T-cell (primary cell): Measurements from ENCODE around the gene FMN1. TPM values are rescaled to one million over a fixed set of nuclear protein-coding genes. Genes with fewer than 3 reads are reported as not detected.

Experiments used
- ATAC-seq, 4 experiments: fragments of 200-7000 bp in 3 of 4; fragments of 150-1000 bp in 1 of 4; cut with Tn5 transposase; replicated peaks in 1 of 4; 1 replicate in 3 of 4; 2 replicates in 1 of 4; pipeline ENCODE4 v1.10.0; 2021; ENCODE audit warnings: moderate library complexity in 3 of 4, mild to moderate bottlenecking in 2 of 4, moderate number of reproducible peaks in 1 of 4
- CTCF ChIA-PET, 2 donors: fragments of 300-600 bp; sonication (Branson Sonifier 250); formaldehyde crosslinking; loops; one replicate each; lab custom pipeline; 2022; ENCODE audit warnings: antibody characterized with exemption in 2 of 2; lab: Charles Lee
- POLR2A ChIA-PET, 2 donors: fragments of 300-600 bp; sonication (Branson Sonifier 250); formaldehyde crosslinking; loops; one replicate each; lab custom pipeline; 2022; ENCODE audit warnings: antibody characterized with exemption in 2 of 2; lab: Charles Lee
- DNase-seq, 35 experiments: peaks; one replicate each; pipeline versions ENCODE4 v3.0.0 to v3.0.0-alpha.2; 2013 to 2023
- H3K27ac ChIP-seq: one replicate; pipeline ENCODE4 v1.5.1; 2013; ENCODE audit warnings: low read length
- H3K27me3 ChIP-seq, 2 experiments: replicated peaks in 1 of 2; 1 replicate in 1 of 2; 2 replicates in 1 of 2; pipeline versions ENCODE4 v1.6.1 to v1.7.0; 2013; ENCODE audit warnings: low read length in 1 of 2, mixed read lengths in 1 of 2; ENCODE audit not compliant: control insufficient read depth in 2 of 2, insufficient read depth in 2 of 2; ENCODE audit errors: extremely low read depth in 1 of 2
- H3K36me3 ChIP-seq, 2 donors: 1 replicate in 1 of 2; 2 replicates in 1 of 2; pipeline versions ENCODE4 v1.6.1 to v1.7.0; 2013; ENCODE audit warnings: low read length in 1 of 2; ENCODE audit not compliant: control insufficient read depth in 2 of 2, insufficient read depth in 1 of 2; ENCODE audit errors: extremely low read depth in 1 of 2
- H3K4me1 ChIP-seq, 2 experiments: 1 replicate in 1 of 2; 2 replicates in 1 of 2; pipeline versions ENCODE4 v1.6.1 to v1.7.0; 2013; ENCODE audit warnings: low read length in 2 of 2, mixed read lengths in 1 of 2; ENCODE audit not compliant: insufficient read depth in 2 of 2, control insufficient read depth in 1 of 2; ENCODE audit errors: extremely low read depth in 1 of 2
- H3K4me3 ChIP-seq, 2 donors: 1 replicate in 1 of 2; 2 replicates in 1 of 2; pipeline versions ENCODE4 v1.5.1 to v1.7.0; 2013; ENCODE audit warnings: mild to moderate bottlenecking in 2 of 2, low read length in 1 of 2, moderate library complexity in 1 of 2; ENCODE audit not compliant: control insufficient read depth in 1 of 2; ENCODE audit errors: extremely low read depth in 1 of 2
- H3K9me3 ChIP-seq: 2 replicates; pipeline ENCODE4 v1.7.0; 2013
- H3K27ac Mint-ChIP-seq, 2 donors: one replicate each; pipeline ENCODE4 v1.8.0; 2020 to 2021; ENCODE audit warnings: mild to moderate bottlenecking in 2 of 2, mixed read lengths in 2 of 2
- H3K27me3 Mint-ChIP-seq, 2 donors: one replicate each; pipeline ENCODE4 v1.8.0; 2021 to 2022; ENCODE audit warnings: mixed read lengths in 2 of 2
- H3K36me3 Mint-ChIP-seq: one replicate; pipeline ENCODE4 v1.8.0; 2021; ENCODE audit warnings: mixed read lengths
- H3K4me1 Mint-ChIP-seq, 3 donors: one replicate each; pipeline ENCODE4 v1.8.0; 2020 to 2022; ENCODE audit warnings: mixed read lengths in 3 of 3, mild to moderate bottlenecking in 1 of 3
- H3K4me3 Mint-ChIP-seq, 3 donors: one replicate each; pipeline ENCODE4 v1.8.0; 2020 to 2022; ENCODE audit warnings: mild to moderate bottlenecking in 3 of 3, mixed read lengths in 3 of 3, moderate library complexity in 3 of 3
- H3K9me3 Mint-ChIP-seq, 3 donors: one replicate each; pipeline ENCODE4 v1.8.0; 2020 to 2022; ENCODE audit warnings: mixed read lengths in 3 of 3
- WGBS: methylation state at CpG from one replicate; pipeline ENCODE4 v1.1.5; 2013; ENCODE audit warnings: missing lambda C conversion rate; ENCODE audit not compliant: insufficient coverage; 5-methylcytosine and 5-hydroxymethylcytosine counted together
- total RNA-seq, 35 experiments: library from RNA in 6 of 35; stranded (reverse) in 6 of 35; fragments of 120-200 nt in 1 of 35; gene quantifications; one replicate each; pipeline versions ENCODE4 v1.2.1 to v1.2.4 and lab custom pipeline; 2013 to 2026

Gene FMN1
- total RNA-seq, 5 donors from 2014 or later (not counting 1 experiment from before 2014, with no cell fraction given): 0.20 to 22.4 (median 14.9) TPM

DNA sequence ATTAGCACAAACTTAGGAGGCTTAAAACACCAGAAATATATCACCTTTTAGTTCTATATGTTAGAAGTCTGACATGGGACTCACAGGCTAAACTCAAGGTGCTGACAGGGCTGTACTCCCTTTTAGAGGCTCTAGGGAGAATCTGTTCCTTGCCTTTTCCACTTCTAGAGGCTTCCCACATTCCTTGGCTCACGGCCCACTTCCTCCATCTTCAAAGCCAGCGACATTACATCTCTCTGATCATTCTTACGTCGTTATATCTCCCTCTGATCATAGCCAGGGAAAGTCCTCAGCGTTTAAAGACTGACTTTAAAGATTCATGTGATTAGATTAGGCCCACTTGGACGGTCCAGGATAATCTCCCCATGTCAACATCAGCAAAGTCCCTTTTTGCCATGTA is 310.4 kb downstream of the FMN1 start:
- no peak overlapping the region for H3K4me3 ChIP-seq
- no peak for ATAC-seq
- H3K4me1 Mint-ChIP-seq: no peaks in the 10 kb centered on the region
- H3K9me3 ChIP-seq: no peaks in the 10 kb centered on the region
- no peaks in the 10 kb centered on the region for H3K4me1 ChIP-seq
- no peak overlapping the region for H3K4me3 Mint-ChIP-seq
- no peaks in the 10 kb centered on the region for H3K36me3 Mint-ChIP-seq
- no peak overlapping the region for H3K27ac ChIP-seq
- no peaks in the 10 kb centered on the region for H3K9me3 Mint-ChIP-seq
- WGBS: 56% methylated on average over 5 of the region's 6 CpGs
- H3K27me3 ChIP-seq: peaks cover 0 to 3% of the 10 kb centered on the region in 2 experiments
- H3K36me3 ChIP-seq: no peaks in the 10 kb centered on the region
- CTCF ChIA-PET: no interaction called here
- no peak for DNase-seq
- no peak overlapping the region for H3K27ac Mint-ChIP-seq
- no peaks in the 10 kb centered on the region for H3K27me3 Mint-ChIP-seq
- POLR2A ChIA-PET: no interaction called here

DNA sequence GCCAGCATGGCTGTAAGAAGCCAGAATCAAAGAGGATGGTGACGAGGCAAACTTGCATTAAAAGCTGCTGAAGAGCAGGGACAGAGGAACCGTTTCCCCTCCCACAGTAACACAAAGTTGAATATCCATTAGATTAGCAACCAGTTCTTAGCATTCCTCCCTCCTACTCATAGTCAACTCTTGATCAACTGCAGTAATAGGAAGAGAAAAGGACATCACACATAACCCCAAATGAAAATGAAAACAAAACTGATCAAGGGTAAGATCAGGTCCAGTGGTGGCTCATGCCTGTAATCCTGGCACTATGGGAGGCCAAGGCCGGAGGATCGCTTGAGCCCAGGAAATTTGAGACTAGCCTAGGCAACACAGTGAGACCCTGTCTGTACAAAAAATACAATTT is 311.6 kb downstream of the FMN1 start:
- Histone ChIP-seq H3K4me1 (no peaks in the 10 kb centered on the region), H3K9me3 (no peaks in the 10 kb centered on the region), H3K27me3 (peaks cover 0 to 3% of the 10 kb centered on the region in 2 experiments), H3K27ac (no peak overlapping the region), H3K4me3 (no peak overlapping the region), H3K36me3 (no peaks in the 10 kb centered on the region)
- ChIA-PET CTCF (no interaction called here), POLR2A (no interaction called here)
- Mint-ChIP-seq H3K4me1 (no peaks in the 10 kb centered on the region), H3K27ac (no peak overlapping the region), H3K36me3 (no peaks in the 10 kb centered on the region), H3K4me3 (no peak overlapping the region), H3K27me3 (no peaks in the 10 kb centered on the region), H3K9me3 (no peaks in the 10 kb centered on the region)
- ATAC-seq (no peak), DNase-seq (no peak)
- WGBS: no CpG with 5 or more reads among the region's 4 CpGs

DNA sequence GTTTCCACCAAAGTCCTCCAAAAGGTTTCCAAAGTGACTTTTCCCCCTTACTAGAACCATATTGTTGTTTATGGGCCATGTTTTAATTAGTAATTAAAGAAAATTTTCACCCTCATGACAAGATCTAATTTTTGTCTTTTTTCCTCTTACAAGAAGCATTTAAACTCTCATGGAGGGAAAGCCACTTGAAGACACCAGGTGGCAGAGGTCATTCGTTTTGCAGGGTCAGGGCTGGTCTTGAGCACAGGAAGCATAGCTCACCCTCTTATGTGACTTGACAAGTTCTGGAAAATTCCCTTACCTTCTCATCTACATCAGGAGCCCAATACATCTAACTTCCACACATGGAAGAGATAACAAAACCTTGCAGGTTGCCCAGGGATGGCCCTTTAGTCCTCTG is 313.0 kb downstream of the FMN1 start:
- Histone ChIP-seq H3K27me3 (peaks cover 0 to 2% of the 10 kb centered on the region in 2 experiments), H3K36me3 (no peaks in the 10 kb centered on the region), H3K4me3 (no peak overlapping the region), H3K9me3 (no peaks in the 10 kb centered on the region), H3K27ac (no peak overlapping the region), H3K4me1 (no peaks in the 10 kb centered on the region)
- Mint-ChIP-seq H3K27ac (no peak overlapping the region), H3K27me3 (no peaks in the 10 kb centered on the region), H3K4me1 (no peaks in the 10 kb centered on the region), H3K9me3 (no peaks in the 10 kb centered on the region), H3K36me3 (no peaks in the 10 kb centered on the region), H3K4me3 (no peak overlapping the region)
- ChIA-PET POLR2A (no interaction called here), CTCF (no interaction called here)
- no peak for ATAC-seq
- WGBS: no CpG with 5 or more reads among the region's 1 CpG
- DNase-seq: no peak

DNA sequence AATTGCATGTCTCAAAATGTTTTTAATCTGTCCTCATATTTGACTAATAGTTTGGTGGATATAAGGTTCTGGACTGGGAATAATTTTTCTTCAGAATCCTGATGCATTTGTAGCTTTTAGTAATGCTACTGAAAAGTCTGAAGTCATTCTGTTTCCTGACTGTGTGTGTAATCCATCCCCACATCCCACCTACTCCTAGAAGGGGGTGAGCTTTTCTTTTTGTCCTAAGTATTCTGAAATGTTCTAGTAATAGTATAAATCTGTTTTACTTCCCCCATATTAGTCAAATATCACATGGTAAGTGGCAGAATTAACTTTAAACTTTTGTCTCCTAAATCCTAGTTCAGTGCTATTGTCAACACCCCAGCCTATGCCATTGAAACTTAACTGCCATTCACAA is 313.9 kb downstream of the FMN1 start:
- CTCF ChIA-PET: no interaction called here
- DNase-seq (no peak), ATAC-seq (no peak)
- Histone ChIP-seq H3K27ac (no peak overlapping the region), H3K9me3 (no peaks in the 10 kb centered on the region), H3K4me3 (no peak overlapping the region), H3K36me3 (no peaks in the 10 kb centered on the region), H3K4me1 (no peaks in the 10 kb centered on the region), H3K27me3 (no peaks in the 10 kb centered on the region)
- Mint-ChIP-seq H3K4me3 (no peak overlapping the region), H3K36me3 (no peaks in the 10 kb centered on the region), H3K4me1 (no peaks in the 10 kb centered on the region), H3K9me3 (no peaks in the 10 kb centered on the region), H3K27ac (no peak overlapping the region), H3K27me3 (no peaks in the 10 kb centered on the region)
- POLR2A ChIA-PET: interaction anchor here in 1 of 2 donors (0.6 kb wide), 1 partner anchor 460 kb away, joined by 3 read pairs; no protein-coding TSS in a partner anchor

DNA sequence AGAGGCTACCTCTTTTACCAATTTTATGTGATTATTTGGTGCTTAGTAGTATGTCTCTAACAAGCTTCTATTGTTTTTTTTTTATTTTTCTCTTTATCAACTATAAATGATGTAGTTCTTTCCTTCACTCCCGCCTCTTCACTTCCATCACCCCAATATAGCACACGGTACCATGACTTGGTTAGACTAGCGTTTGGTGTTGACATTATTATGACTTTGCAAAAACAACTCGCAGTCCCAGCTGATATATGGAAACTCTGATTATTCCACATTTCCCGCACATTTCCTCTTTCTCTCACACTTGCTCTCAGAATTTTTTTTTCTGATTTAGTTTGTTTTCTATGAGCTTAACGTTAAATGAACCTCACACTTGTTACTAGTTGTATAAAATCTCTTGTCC is 314.5 kb downstream of the FMN1 start:
- Mint-ChIP-seq H3K9me3 (no peaks in the 10 kb centered on the region), H3K27ac (no peak overlapping the region), H3K27me3 (no peaks in the 10 kb centered on the region), H3K4me3 (no peak overlapping the region), H3K4me1 (no peaks in the 10 kb centered on the region), H3K36me3 (no peaks in the 10 kb centered on the region)
- DNase-seq (no peak), ATAC-seq (no peak)
- no CpG with 5 or more reads among the region's 6 CpGs for WGBS
- Histone ChIP-seq H3K27ac (no peak overlapping the region), H3K9me3 (no peaks in the 10 kb centered on the region), H3K27me3 (no peaks in the 10 kb centered on the region), H3K4me1 (no peaks in the 10 kb centered on the region), H3K36me3 (no peaks in the 10 kb centered on the region), H3K4me3 (no peak overlapping the region)
- CTCF ChIA-PET: no interaction called here
- POLR2A ChIA-PET: interaction anchor here in 1 of 2 donors (0.6 kb wide), 1 partner anchor 460 kb away, joined by 3 read pairs; no protein-coding TSS in a partner anchor

DNA sequence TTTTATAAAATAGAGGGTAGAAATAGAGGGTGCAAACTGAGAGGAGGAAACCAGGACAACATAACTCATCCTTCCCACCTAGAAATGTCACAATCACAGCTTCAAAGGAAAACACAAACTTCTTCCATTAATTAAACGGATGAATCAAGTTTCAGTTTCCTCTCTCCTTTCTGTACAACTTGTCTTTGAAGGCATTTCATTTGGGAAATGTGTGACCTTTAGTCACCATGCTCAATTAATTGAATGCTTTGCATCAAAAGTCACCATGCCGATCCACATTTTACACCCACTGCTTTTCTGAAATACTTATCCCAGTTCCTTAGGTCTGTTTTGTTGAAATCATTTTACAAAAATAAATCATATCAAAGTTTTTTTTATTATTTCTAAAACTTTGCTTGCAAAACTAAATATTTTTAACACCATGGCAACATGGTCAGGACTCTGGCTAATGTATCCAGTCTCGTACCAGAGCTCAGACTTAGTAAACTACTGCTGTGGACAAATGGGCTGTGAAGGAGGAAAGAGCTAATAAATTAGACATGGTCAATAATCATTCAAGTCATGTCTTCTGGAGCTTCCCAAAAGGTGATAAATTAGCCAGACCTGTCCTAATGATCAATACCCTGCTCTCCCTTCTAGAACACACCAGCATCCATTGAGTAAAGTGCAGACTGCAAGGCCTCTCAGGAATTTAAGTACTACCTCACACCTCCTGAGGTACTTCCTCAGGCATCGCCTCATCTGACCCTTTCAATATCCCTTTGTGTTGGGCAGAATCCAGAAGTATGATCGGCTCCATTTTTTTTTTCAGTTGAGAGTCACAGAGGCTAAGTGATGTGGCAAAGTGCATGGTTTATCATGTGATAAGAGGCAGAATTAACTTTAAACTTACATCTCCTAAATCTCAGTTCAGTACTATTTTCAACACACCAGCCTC is 315.4 kb downstream of the FMN1 start:
- CTCF ChIA-PET: no interaction called here
- no peaks in the 10 kb centered on the region for H3K4me1 Mint-ChIP-seq

More for the DNA sequence above, 315.4 kb downstream of the FMN1 start:
- no peaks in the 10 kb centered on the region for H3K9me3 Mint-ChIP-seq
- POLR2A ChIA-PET: interaction anchor here in 1 of 2 donors (0.5 kb wide), 1 partner anchor 48 kb away, joined by 3 read pairs; no protein-coding TSS in a partner anchor
- H3K36me3 Mint-ChIP-seq: no peaks in the 10 kb centered on the region
- no peak overlapping the region for H3K27ac Mint-ChIP-seq
- H3K4me3 Mint-ChIP-seq: no peak overlapping the region
- Histone ChIP-seq H3K4me1 (no peaks in the 10 kb centered on the region), H3K36me3 (no peaks in the 10 kb centered on the region), H3K9me3 (no peaks in the 10 kb centered on the region), H3K27me3 (no peaks in the 10 kb centered on the region), H3K4me3 (no peak overlapping the region), H3K27ac (no peak overlapping the region)
- H3K27me3 Mint-ChIP-seq: no peaks in the 10 kb centered on the region
- no CpG with 5 or more reads among the region's 5 CpGs for WGBS
- DNase-seq (no peak), ATAC-seq (no peak)
